IPS DF 4.7 (cell line): ENCODE measurements around the gene CEACAM16.

ENCODE experiments used
- DNase-seq: peaks from one replicate; pipeline ENCODE4 v3.0.0-alpha.2; 2013; ENCODE audit warnings: low spot score; ENCODE audit errors: extremely low read depth

The CEACAM16 gene

DNA sequence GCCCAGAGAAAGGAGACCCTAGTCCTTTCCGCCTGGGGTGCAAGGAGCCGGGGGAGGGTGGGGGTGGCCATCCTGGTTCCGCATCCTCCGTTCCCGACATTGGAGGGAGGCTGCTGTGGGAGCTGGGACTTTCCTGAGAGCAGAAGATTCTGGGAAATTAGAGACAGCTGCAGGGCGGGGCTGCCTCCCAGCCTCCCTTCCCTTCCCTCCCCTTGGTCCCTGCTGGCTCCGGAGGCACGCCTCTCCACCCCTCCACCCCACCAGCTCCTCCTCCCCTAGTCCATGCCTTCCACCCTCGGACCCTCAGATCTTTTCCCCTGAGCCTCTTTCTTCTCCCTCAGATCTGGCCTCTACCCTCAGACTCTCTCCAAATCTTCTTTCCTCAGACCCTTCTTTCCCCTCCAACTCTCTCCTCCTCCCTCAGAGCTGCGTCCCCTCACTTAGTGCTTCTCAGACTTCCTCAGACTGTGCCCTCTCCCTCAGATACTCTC lies 46.4 kb downstream of the CEACAM16 start:
- no peak for DNase-seq

DNA sequence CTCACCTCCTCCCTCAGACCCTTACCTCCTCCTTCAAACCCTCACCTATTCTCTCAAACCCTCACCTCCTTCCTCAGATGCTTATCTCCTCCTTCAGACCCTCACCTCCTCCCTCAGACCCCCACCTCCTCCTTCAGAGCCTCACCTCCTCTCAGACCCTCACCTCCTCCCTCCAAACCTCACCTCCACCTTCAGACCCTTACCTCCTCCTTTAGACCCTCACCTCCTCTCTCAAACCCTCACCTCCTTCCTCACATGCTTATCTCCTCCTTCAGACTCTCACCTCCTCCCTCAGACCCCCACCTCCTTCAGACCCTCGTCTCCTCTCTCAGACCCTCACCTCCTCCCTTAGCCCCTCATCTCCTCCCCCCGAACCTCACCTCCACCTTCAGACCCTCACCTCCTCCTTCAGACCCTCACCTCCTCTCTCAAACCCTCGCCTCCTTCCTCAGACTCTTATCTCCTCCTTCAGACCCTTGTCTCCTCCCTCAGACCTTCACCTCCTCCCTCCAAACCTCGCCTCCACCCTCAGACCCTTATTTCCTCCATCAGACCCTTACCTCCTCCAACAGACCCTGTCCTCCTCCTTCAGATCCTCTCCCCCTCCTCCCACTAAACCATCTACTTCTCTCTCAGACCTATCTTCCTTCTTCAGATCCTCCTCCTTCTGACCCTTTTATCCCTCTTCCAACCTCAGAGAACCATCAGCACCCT lies 47.1 kb downstream of the CEACAM16 start:
- DNase-seq = no peak

DNA sequence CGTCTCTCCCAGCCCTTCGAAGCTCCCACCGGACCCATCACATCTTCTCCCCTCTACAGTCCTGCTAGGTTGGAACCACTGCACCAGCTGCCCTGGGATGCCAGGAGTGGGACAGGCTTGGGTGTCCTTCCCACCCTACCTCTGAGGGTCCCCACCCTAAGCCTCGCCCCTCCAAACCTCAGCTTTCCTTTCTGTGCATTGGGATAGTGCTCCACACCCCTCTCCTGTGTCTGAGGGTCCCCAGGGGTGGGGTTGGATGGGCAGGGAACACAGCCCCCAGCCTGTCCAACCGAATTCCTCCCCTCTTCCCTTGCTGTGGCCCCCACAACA lies 47.6 kb downstream of the CEACAM16 start:
- no peak for DNase-seq

DNA sequence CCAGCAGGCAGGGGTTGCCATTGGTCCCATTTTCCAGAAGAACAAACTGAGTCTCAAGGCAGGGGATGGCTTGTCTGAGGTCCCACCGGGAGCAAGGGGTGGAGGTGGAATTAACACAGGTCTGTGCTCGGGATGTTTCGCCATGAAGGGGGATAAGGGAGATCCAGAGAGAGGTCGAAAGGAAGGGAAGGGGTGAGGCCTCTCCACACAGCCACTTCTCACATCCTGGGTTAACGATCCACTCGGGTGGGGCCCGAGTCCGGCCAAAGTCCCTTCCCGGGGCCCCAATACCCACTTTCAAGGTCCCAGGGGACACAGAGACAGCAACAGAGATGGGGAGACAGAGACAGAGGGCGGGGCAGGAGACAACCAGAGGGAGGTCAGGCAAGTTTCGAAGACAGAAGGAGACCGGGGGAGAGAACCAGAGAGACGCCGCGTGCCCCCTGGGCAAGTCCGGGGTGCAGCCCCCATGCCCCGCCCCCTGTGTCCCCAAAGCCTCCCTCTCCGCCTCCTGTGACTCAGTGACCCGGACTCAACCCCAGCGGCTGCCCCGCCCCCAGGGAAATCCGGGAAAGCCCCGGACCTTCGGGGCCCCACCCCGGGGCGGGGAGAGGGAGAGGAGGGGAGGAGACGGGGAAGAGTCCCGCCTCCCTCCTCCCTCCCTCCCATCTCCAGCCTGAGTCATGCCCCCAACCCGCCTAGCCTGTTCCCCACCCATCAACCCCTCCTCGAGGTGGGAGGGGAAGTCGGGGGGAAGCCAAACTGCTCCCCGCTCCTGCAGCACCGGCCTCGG lies 48.2 kb downstream of the CEACAM16 start:
- DNase-seq = no peak

DNA sequence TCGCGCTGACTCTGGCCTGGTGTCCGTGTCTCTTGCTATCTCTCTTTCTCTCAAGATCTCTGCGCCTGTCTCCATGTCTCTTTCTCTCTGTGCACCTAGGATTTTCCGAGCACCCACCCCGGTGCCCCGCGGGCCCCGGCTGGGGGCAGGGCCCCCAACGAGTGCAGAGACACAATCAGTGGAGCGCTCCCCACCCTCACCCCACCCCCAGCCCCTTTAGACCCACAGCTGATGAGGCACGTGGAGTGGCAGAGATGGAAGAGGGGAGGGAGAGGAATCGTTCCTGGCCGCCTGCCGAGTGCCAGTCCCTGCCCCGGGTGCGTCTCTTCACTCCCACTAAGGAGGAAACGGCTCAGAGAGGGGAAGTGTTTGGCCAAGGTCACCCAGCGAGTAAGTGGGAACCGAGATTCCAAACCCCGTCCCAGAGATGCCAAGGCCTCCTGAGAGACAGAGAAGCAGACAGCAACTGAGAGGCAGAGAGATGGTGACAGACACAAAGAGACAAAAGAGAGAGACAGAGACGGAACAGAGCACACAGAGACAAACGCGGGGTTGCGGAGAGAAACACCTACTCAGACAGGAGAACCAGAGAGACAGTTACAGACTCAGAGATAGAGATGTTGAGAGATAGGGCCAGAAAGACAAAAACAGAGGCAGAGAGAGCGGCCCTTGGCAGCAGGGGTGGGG lies 48.9 kb downstream of the CEACAM16 start:
- no peak for DNase-seq

DNA sequence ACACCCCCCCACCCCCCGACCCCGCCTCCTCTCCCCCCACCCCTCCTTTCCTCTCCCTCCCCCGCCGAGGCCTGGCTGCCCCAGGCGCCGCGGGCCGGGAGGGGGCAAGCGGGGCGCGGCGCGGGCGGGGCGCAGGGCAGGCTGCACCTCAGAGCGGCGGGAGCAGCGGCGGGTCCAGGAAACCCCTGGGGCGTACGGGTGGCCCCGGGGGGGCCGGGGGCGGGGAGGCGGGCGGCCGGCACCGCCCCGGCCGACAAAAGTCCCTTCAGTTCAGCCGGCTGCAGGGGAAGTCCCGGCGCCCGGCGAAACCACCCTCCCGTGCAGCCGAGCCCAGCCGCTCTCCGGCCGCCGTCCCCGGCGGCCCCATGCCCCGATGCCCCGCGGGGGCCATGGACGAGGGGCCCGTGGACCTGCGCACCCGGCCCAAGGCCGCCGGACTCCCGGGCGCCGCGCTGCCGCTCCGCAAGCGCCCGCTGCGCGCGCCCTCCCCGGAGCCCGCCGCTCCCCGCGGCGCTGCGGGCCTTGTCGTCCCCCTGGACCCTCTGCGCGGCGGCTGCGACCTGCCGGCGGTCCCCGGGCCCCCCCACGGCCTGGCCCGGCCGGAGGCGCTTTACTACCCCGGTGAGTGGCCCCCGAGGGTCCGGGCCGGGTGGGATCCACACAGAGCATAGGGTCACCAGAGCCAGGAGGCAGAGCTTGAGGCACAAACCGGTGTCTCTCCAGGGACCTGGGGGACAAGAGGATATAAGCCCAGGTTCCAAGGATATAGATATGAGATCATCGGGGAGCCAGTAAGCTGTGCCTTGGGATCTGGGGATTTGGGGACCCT lies 49.7 kb downstream of the CEACAM16 start, which contains the start of gene BCL3:
TSS of gene BCL3 (plus strand) at position 283 of the 829 bp plus-strand sequence. CDS start at position 366, 83 bp downstream.
- DNase-seq = no peak

DNA sequence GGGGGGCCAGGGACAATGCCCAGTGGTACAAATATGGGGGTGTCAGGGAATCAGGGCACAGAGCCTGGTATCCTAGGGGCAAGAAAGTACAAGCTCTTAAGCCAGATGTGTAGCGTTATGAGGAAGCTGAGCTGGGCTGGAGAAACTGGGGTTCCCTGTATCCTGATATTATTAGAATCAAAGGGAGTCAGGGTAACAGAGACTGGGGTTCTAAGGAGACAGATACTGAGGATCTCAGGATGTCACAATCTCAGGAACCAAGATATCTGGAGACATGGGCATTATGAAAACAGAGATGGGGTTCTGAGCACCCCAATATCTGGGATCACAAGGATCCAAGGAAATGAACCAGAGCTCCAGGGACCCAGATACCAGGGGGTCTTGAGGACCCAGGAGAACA lies 50.3 kb downstream of the CEACAM16 start:
- DNase-seq = no peak

DNA sequence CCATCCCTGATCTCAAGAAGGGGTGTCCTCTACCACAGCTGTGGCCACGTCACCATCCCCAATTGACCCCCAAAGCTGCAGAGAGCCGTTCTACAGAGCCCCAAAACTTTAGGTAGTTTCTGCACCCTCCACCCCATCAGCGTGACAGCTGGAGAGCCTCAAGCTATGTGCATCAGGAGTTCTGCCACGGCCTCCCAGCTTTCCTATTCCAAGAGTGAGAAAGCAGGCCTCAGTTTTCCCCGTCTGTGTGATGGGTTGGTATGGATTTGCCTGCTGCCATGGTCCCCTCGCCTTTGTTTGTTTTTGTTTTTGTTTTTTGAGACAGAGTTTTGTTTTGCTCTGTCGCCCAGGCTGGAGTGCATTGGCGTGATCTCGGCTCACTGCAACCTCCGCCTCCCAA lies 51.0 kb downstream of the CEACAM16 start:
- DNase-seq = no peak

DNA sequence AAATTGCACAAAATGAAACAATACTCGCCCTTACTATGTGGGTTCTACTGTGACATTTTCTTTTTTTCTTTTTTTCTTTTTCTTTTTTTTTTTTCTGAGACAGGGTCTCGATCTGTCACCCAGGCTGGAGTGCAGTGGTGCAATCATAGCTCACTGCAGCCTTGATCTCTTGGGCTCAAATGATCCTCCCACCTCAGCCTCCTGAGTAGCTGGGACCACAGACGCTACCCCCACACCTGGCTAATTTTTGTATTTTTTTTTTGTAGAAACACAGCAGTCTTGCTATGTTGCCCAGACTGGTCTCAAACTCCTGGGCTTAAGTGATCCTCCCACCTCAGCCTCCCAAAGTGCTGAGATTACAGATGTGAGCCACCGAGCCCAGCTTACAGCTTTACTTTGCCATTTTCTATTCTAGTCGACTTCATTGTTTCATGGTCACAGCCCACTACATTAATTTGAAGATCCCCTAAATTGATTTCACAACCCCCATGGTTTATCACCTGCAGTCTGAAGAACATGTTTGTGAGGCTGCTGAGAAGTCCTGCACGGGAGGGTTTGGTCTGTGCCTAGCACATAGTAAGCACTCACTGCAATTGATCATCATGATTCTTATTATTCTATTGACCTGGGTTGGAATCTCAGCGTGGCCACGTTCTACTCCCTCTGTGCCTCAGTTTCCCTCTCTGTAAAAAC lies 53.3 kb downstream of the CEACAM16 start:
- no peak for DNase-seq

DNA sequence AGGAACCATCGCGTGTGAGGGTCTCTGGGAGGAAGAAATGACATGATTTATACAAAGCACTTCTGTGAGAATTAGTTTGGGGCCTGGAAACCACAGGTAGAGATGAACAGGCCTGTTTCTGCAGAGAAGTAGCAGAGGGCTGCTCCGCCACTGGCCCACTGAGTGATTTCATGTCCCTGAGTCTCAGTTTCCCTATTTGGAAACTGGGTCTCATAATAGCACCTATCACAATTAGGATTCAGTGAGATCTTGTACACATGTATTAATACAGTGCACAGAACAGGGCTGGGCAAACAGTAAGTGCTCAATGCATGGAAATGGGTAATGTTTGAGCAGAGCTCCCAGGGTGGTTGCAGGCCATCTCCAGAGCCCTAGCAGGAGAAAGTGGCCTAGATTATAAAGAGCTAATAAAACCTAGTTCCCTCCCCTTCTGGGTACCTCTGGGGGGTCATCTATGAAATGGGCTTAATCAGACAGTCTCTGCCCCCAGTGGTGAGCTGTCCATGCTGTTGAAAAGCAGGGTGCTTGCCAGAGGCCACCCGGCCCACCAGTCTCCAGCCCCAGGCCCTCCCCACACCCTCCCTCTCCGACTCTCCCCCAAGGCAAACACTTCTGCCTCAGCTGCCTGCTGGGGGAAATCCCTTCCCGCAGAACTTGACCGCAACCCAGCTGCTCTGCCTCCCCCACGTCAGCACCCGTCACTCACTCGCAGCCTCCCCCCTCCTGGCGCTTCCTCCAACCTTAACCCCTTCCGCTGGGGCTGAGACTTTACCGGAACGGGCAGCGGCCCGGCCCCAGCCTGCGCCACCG lies 54.1 kb downstream of the CEACAM16 start:
- no peak for DNase-seq

DNA sequence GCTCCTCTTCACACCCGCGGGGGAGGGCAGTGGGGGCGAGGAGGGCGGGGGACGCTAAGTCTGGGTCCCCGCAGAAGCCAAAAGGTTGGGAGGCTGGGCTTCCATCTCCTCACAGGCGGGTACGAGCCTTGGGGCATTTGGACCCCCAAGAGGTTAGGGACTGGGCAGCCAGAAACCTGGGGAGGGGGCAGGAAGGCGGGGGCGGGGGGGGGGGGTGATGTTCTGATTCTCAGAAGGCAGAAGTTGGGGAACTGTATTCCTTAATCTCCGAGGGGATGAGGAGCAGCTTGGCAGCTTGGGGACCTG lies 54.6 kb downstream of the CEACAM16 start:
- DNase-seq = no peak

DNA sequence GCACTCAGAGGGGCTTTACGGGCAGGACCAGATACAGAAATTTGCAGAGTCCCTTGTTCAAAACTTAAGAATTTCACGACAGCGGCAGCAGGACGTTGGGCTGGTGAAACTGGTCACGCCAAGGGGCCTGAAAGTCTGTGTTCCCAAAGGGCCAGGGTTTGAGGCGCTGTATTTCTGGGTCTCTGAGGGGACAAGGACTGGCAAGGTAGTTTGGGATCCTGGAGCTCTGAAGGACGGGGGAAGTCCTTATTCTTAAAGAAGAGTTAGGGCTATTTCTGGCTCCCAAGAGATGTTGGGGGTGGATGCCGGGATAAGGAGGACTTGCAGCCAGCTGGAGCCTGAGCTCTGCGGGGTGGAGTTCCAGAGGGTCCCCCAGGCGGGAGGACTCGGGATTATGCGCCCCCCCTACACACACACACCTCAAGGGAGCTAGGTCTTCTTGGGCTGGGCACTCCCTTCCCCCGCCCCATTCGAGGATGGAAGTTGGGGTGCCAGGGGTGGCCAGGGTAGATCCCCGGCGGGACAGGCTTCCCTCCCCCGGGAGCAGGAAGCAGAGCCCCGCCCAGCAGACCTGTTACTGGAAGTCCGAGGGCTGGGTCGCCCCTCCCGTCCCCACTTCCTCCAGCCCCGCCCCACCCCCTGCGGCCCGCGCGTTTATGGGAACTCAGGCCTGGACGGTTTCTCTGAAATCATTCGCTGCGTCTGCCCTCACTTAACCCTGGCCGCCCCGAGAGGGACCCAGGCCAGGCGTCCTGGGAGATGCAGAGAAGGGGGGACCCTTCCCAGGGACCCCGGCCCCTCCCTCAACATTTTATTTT lies 55.2 kb downstream of the CEACAM16 start:
- no peak for DNase-seq

DNA sequence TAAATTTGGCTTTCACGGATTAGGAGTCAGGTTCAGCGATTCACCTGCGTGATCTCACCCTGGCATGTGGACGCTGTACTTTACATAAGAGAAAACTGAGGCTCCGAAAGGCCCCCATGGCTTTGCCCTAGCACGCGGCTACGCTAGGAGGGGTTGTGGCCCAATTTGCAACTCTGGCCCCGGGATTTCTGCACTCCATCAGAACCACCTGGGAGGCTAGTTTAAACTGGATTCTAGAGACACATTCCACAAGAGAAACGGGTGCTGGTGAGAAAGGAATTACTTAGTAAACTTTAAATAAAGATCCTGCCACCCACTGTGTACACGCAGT lies 55.8 kb downstream of the CEACAM16 start:
- no peak for DNase-seq

DNA sequence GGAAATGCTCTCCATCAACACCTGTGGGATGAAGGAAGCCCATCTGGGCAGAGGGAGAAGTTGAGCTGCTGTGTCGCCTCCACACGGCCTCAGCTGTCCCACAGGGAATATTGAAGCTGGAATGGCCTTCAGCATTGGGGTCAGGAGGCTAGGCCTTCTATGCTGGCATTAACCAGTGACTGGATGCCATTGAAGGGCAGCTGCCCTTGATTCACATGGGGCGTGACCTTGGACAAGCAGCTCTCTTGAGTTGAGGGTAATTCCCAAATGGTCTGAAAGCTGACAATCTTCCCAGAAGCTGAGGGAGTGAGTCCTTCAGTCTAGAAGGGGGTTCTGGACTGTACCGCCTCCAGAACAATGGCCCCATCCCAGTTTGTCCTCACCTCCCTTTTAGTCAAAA lies 56.3 kb downstream of the CEACAM16 start:
- no peak for DNase-seq

DNA sequence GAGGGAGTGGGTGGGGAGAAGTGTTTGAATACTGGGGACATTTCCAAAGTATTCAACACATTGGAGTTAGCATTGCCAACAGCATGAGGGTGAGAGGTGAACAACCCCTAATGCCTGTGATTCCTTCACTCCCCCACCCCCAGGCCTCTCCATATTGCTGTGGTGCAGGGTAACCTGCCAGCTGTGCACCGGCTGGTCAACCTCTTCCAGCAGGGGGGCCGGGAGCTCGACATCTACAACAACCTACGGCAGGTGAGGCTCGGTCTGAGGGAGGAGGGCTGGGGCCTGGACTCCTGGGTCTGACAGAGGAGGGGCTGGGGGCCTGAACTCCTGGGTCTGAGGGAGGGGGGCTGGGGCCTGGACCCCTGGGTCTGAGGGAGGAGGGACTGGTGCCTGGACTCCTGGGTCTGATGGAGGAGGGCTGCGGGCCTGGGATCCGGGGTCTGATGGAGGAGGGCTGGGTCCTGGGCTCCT lies 57.2 kb downstream of the CEACAM16 start:
- no peak for DNase-seq

DNA sequence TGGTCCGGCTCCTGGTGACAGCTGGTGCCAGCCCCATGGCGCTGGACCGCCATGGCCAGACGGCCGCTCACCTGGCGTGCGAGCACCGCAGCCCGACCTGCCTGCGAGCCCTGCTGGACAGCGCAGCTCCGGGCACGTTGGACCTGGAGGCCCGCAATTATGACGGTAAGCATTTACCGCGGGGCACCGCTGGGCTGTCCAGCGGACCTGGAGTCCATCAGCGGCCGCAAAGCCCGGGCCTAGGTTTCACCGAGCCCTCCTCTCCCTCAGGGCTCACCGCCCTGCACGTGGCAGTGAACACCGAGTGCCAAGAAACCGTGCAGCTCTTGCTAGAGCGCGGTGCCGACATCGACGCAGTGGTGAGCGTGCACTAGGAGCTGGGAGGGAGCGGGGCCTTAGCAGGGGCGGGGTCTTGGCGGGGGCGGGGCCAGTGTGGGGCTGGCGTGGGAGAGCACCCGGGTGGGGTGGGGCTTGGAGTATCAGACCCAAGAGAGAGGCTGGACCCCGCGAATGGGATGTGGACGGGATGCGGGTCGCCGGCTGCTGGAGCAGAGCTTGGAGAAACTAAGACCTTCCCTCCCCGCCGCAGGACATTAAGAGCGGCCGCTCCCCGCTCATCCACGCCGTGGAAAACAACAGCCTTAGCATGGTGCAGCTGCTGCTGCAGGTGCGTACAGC lies 58.2 kb downstream of the CEACAM16 start:
- DNase-seq = no peak

DNA sequence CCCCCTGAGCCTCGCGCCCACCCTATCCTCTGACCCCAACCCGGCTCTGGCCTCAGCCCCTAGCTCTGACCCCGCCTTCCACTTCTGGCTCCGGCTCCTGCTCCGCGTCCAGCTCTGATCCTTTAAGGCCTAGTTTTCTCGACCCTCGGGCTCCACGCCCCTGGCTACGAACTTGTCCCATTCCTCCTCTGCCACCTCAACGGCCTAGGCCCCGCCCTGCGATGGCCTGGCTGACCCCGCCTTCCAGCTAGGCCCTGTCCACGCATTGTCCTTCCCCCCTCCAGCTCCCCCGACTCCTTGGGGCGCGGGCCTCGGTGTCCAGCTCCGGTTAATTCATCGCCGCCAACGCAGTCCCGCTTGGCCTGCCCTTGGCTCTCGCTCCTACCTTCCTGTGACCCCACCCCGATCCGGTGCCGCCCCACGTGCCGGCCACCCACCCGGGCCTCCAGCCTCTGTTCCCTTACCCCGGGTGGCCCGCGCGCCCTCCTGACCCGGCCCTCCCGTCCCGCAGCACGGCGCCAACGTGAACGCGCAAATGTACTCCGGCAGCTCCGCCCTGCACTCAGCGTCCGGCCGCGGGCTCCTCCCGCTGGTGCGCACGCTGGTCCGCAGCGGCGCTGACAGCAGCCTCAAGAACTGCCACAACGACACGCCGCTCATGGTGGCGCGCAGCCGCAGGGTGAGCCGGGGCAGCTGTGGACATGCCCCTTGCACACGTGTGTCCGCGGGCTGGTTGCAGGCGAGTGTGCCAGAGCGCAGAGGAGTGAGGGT lies 59.0 kb downstream of the CEACAM16 start:
- no peak for DNase-seq

DNA sequence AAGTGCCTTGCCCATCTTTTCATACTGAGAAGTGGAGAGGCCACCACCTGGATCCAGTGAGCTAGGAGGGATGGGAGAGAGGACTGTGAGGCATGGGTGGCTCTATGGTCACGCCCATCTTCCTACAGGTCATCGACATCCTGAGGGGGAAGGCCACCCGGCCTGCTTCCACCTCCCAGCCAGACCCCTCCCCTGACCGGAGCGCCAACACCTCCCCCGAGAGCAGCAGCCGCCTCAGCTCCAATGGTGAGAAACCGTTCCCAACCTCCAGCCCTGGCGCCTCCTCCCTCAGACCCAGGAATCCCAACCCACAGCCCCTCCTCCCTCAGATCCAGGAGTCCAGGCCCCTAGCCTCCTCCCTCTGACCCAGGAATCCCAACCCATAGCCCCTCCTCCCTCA lies 59.6 kb downstream of the CEACAM16 start:
- no peak for DNase-seq
